SK-N-SH treated with all-trans-retinoic acid at 6 μM for 48 hours (cell line): ENCODE measurements around the gene ATP8A2.

Experiments used
- ARNTL ChIP-seq: fragments of 450-650 bp; formaldehyde crosslinking; IDR thresholded peaks from 2 replicates; pipeline ENCODE4 v1.5.0; 2020; ENCODE audit warnings: low read depth, mild to moderate bottlenecking, moderate library complexity, borderline replicate concordance
- BACH2 ChIP-seq: fragments of 250-450 bp; sonication (Bioruptor Pico); IDR thresholded peaks from 2 replicates; pipeline ENCODE4 v1.9.0; 2021; ENCODE audit warnings: mild to moderate bottlenecking, borderline replicate concordance
- CSDC2 ChIP-seq: fragments of 250-450 bp; sonication (Bioruptor Pico); IDR thresholded peaks from 2 replicates; pipeline ENCODE4 v1.5.0; 2020; ENCODE audit warnings: mild to moderate bottlenecking, moderate library complexity
- ESRRG ChIP-seq: fragments of 250-450 bp; sonication (Bioruptor Pico); IDR thresholded peaks from 2 replicates; pipeline ENCODE4 v1.6.1; 2021; ENCODE audit warnings: mild to moderate bottlenecking
- ISL1 ChIP-seq: fragments of 250-450 bp; sonication (Bioruptor Pico); IDR thresholded peaks from 2 replicates; pipeline ENCODE4 v2.1.2; 2022; ENCODE audit warnings: mild to moderate bottlenecking, moderate library complexity
- SNAI2 ChIP-seq: fragments of 250-450 bp; sonication (Bioruptor Pico); IDR thresholded peaks from 2 replicates; pipeline ENCODE4 v1.5.0; 2020; ENCODE audit warnings: mild to moderate bottlenecking, moderate library complexity
- TOX ChIP-seq: fragments of 250-450 bp; sonication (Bioruptor Pico); IDR thresholded peaks from 2 replicates; pipeline ENCODE4 v1.8.0; 2021; ENCODE audit warnings: mild to moderate bottlenecking, moderate library complexity, borderline replicate concordance
- ZFP3 ChIP-seq: fragments of 250-450 bp; sonication (Bioruptor Pico); IDR thresholded peaks from 2 replicates; pipeline ENCODE4 v1.5.0; 2020; ENCODE audit warnings: mild to moderate bottlenecking, moderate library complexity
- ZFP30 ChIP-seq: fragments of 450-650 bp; formaldehyde crosslinking; IDR thresholded peaks from 2 replicates; pipeline ENCODE4 v1.5.0; 2022; ENCODE audit warnings: mild to moderate bottlenecking, moderate library complexity

DNA sequence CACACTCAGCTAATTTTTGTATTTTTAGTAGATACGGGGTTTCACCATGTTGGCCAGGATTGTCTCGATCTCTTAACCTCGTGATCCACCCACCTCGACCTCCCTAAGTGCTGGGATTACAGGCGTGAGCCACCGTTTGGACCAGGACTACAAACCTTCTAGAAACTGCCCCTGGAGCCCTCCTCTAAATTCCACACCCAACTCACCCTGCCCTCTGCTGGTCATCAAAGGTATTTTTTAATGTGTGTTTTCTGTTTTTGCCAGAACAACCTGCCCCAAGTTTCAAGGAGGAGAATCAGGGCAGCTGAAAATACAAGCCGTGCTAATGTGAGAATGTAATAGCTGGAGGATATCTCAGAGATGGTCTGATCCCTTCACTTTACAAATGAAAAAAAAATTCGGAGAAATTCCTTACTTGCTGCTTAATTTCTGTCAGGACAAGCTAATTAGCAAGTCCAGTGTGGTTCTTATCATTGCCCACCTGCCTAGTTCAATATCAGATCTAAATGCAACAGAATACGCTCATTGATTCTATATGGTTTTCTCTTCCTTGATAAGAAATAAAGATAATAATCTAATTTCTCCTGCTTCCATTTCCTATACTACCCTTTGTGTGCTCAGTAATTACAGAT is 4.1 kb downstream of the ATP8A2 start:
- no peak for TF ChIP-seq TOX (CRISPR knock-in tag)
- no peak for TF ChIP-seq ZFP30
- no peak for TF ChIP-seq ISL1 (CRISPR knock-in tag)
- TF ChIP-seq CSDC2: no peak
- no peak for TF ChIP-seq ESRRG (CRISPR knock-in tag)
- no peak for TF ChIP-seq ARNTL (CRISPR knock-in tag)
- TF ChIP-seq SNAI2 (CRISPR knock-in tag): no peak
- TF ChIP-seq BACH2 (CRISPR knock-in tag): no peak
- no peak for TF ChIP-seq ZFP3
